Lower leg skin (tissue), 3 donors: Measurements from ENCODE around the gene PAN3.

ENCODE experiments used
- POLR2A ChIP-seq, 2 donors: fragments of 450-650 bp; IDR thresholded peaks; one replicate each; pipeline ENCODE4 v1.6.1; 2016 to 2017; ENCODE audit warnings: antibody characterized with exemption in 2 of 2, mild to moderate bottlenecking in 1 of 2, moderate library complexity in 1 of 2
- TF ChIP-seq, protein P1 (sequence below), 3 donors: fragments of 450-650 bp; IDR thresholded peaks; one replicate each; pipeline ENCODE4 v1.5.1; 2016; ENCODE audit warnings: antibody characterized with exemption in 3 of 3, mild to moderate bottlenecking in 3 of 3, moderate library complexity in 2 of 3

DNA sequence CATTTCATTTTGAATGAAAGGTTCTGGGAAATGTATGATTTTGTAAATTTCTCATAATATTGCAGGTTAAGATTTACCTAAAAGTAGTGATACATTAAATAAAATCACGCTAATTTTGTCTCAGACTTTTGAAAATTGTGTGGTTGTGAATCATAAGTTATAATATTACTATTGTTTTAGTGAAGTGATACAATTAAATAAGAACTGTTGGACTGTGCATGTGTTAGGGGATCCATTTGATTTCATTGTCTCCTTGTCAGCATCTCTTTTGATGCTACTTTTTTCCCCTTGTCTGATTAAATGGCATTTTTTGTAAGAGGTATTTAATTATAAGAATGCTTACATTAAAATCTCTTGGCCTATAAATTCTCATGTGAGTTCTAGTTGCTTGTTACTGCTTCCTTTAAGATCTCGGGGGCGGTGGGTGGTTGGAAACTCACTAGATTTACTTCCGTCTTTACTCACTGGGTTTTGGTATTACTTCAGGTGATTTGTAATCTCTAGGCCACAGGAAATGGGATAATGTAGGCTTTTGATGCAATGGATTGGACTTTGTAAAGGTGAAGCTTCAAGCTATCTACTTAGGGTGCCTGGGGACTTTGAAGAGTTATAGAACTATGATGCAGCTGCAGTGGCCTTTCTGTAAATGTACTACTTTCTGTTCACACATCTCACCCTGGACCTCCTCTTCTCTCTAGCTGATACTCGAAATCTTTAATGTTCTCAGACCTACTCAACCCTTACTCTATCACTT lies 66.5 kb downstream of the PAN3 start:
- TF ChIP-seq, protein P1, sequence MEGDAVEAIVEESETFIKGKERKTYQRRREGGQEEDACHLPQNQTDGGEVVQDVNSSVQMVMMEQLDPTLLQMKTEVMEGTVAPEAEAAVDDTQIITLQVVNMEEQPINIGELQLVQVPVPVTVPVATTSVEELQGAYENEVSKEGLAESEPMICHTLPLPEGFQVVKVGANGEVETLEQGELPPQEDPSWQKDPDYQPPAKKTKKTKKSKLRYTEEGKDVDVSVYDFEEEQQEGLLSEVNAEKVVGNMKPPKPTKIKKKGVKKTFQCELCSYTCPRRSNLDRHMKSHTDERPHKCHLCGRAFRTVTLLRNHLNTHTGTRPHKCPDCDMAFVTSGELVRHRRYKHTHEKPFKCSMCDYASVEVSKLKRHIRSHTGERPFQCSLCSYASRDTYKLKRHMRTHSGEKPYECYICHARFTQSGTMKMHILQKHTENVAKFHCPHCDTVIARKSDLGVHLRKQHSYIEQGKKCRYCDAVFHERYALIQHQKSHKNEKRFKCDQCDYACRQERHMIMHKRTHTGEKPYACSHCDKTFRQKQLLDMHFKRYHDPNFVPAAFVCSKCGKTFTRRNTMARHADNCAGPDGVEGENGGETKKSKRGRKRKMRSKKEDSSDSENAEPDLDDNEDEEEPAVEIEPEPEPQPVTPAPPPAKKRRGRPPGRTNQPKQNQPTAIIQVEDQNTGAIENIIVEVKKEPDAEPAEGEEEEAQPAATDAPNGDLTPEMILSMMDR (IDR thresholded peaks at IDR 0.05): no peak
- no peak for TF ChIP-seq POLR2A (IDR thresholded peaks at IDR 0.05)
